H4 (cell line): Measurements from ENCODE around the gene TNC. TPM values are rescaled to one million over a fixed set of nuclear protein-coding genes. Genes with fewer than 3 reads are reported as not detected.
A peak's percentile ranks its signal among the peaks of the same experiment; 100 is the strongest.

Source experiments
- DNase-seq: peaks from one replicate; pipeline ENCODE4 v3.0.0-alpha.2; 2015; ENCODE audit warnings: low spot score
- total RNA-seq: library from RNA; depleted of rRNA; stranded (reverse); fragments of >200 nt; shearing (Covaris generic); gene quantifications from 2 replicates; pipeline ENCODE4 v1.2.3, GENCODE V29; 2014

TNC gene
- total RNA-seq, 1 experiment from 2014 or later, result 45.9 TPM

DNA sequence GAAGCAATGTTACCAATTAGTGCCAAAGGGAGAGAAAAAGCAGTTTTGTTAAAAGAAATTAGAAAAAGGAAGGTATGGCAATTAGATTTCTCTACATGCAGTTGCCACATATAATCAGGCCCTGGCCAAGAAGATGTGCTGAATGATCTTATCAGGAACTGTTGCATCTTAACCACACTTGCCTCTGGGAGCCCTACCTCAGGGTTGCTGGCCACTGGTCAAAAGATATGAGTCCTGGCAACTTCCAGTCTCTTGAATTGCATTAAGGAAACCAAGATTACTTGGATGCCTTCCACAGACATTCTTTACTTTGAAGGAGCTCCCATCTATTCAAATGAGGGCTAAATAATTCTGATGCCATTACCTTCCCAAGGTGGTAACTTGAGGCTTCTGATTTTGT lies 60.4 kb downstream of the TNC start:
- no peak for DNase-seq

- no peak for DNase-seq
These were observed 67.9 kb downstream of the TNC start for GRCh38 chr9:115050002-115050490.

- no peak for DNase-seq
These were observed 71.1 kb downstream of the TNC start for GRCh38 chr9:115046824-115047223.

DNA sequence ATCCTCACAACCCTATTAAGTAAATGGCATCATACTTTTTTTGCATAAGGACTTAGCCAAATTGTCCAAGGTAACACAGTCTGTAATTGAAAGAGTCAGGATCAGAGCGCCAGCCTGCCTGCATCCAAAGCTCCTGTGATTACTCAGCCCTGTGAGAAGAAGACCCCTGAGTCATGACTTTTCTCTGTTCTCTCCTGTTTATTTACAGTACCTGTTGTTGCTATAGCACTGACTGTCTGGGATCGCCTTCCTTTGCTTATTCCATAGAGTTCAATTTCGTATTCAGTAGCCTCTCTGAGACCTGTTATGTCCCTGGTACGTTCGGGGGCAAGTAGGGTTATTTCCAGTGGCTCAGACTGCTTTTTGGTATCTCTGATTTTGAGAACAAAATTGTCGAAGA lies 71.8 kb downstream of the TNC start:
- DNase-seq, result no peak

- no peak for DNase-seq
These were observed 74.3 kb downstream of the TNC start for GRCh38 chr9:115043632-115044031.

- no peak for DNase-seq
These were observed 75.0 kb downstream of the TNC start for GRCh38 chr9:115042781-115043509.

- DNase-seq, result no peak
These were observed 78.3 kb downstream of the TNC start for GRCh38 chr9:115039516-115040120.

- DNase-seq, result no peak
These were observed 79.8 kb downstream of the TNC start for GRCh38 chr9:115038178-115038577.

- no peak for DNase-seq
These were observed 81.3 kb downstream of the TNC start for GRCh38 chr9:115036691-115037090.

- DNase-seq, result peak; percentile 25
These were observed 81.9 kb downstream of the TNC start for GRCh38 chr9:115035841-115036612.

- no peak for DNase-seq
These were observed 83.2 kb downstream of the TNC start for GRCh38 chr9:115034801-115035200.

DNA sequence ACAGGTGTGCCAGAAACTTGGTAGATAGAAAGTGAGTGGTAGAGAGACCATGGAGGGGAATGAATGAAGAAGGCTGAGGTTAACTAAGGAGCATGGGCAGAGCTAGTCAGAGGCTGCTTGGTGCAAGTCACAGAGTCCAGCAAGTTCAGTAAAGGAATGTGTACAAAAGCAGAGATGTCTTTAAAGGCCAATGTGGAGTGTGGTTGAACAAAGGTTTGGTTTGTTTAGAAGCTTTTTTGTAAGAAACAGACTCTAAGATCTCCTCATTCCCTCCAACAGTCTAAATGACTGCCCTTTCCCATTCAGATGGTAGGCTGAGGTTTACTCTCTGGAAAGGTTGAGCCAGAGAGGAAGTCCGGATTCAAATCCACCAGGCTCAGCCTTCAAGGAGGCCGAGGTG lies 84.2 kb downstream of the TNC start:
- DNase-seq, result no peak

DNA sequence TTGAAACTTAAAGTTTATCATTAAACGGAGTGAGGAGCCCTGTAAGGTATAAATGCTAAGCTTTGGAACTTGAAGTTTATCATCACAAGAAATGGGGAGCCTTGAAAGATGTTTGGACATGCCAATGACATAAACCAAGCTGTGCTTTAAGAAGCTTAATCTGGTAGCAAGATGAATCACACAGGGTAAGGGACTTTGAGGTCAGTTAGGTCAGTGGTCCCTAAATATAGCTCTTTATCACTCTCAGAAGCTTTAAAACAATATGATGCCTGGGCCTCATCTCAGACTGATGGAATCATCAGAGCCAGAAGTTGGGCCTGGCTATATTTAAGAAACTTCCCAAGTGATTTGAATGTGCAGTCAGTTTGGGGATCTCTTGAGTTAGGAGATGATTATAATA lies 85.7 kb downstream of the TNC start:
- DNase-seq, result no peak

DNA sequence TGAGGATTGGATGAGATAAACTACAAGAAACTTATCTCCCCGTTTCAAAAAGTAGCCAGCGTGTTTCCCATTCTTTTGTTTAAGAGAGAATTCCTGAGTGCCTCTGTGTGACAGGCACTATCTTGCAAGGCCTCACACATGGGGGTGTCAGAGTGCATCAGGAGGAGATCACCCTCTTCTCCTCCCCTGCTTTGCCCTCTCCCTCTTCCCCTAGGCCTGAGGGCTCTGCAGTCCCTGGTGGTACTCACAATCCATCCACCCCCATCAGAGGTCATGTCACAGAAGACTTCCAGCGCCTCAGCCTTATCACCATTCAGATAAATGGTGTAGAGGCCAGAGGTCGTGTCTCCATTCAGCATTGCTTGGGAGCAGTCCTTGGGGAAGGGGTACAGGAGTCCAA lies 88.0 kb downstream of the TNC start:
- no peak for DNase-seq

DNA sequence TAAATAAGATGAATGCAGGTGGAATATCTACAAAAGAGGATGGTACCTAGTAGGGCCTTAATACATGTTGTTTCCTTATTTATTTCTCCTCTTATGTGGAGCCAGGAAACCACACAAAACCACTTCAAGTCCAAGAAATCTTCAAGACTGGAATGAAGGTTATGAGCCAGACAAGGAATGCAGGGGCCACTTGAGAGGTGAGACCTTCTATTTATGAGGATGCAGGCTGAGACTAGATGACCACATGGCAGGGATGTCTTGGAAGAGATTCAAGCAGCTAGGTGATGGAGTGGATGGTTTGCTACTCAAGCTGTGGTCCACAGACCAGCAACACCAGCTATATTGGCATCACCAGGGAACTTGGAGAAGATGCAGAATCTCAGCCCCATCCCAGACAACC lies 92.2 kb downstream of the TNC start:
- DNase-seq, result no peak

DNA sequence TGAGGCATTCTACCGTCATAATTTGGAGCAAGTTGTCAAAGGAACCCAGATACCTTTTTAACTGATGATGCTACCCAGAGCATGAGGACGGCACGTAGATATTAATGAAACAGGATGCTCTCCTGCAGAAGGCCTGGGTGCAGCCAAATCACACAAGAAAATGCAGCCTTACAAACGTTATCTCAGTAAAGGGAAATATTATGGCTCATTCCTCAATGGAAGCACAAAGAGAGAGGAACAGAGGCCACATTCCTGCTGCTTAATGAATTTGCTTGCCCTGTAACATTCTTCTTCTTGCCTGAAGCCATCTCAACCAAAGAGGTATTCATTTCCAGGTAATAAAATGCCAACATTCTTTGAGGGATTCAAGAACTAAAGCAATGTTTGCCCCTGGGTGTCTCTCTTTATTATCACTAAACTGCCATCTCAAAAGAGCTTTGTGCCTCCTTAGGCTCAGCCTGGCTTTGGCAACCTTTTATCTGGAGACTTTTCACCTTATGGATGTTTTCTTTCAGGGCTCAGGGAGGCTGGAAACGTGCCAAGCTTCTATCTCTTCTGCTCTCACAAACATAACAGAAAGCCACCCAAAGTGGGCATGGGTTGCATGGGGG lies 92.9 kb downstream of the TNC start:
- DNase-seq, result no peak

- DNase-seq, result peak; percentile 26
These were observed 95.1 kb downstream of the TNC start for GRCh38 chr9:115022760-115023434.

DNA sequence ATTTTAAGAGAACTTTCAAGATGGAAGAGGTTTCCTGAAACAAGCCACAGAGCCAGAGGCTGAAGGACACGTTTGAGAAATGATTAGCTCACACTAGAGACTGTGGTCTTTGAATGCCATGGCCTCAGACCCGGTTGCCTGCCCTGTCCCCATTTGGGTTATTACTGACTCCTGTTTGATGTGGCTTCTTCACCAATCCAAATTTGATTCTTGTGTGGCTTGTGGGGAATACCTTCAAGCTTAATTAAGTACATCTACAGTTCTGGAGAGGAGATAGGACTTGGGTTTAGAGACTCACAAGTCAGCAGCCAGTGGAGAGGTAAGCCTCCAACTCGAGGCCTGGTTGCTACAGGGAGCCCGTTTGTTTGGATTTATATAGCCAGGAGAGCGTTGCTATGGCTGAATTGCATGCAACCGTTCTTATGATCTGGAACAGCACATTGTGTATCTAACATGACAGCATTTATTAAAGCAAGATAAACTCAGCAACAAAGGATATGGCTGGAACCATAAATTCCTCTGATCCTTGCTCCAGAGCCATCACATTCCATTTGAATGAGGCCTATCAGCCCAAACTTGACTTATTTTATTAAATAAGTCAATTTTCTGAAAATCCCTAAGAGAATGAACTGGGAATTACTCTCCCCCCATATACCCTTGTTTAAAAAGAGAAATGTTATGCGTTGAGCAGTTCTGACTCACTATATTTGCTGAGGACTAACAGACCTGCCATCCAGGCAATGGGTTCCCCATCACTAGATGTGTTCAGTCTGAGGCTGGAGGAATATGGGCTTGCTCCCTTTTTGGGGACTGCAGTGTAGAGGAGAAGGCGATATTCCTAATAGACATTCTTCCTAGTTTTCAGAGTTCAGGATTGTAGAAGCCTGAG lies 99.2 kb downstream of the TNC start:
- DNase-seq, result no peak

GRCh38 chr9:115016344-115016743 lies 101.6 kb downstream of the TNC start:
- DNase-seq, result no peak

DNA sequence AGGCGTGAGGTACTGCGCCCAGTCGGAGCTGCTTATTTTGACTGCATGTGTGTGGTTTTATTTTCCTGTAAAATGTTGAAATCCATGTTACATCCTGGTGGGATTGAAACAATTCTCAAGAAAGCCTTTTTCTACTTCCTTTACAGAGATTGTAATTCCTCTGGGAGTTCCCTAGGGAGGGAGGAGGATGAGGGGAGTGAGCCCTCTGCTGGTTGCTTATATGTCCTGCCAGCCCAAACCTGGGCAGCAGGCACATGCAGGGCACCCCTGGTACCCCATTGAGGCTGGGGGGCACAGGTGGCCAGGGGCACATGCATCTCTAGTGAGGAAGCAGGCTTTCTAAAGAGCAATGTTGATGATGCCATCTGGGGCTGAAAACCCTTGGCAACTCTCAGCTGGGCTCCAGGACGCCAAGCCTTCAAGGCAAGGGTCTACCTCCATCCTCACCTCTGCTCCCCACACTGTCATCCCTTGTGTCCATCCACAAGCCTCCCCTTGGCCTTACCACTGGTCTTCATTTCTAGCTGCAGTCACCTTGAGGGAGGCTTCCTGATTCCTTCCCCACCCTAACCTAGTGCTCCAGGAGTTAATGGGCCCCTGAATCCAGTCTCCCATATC lies 102.8 kb downstream of the TNC start:
- peak; percentile 72 for DNase-seq
